SJCRH30 (cell line): ENCODE measurements around the gene DHX29. TPM values are rescaled to one million over a fixed set of nuclear protein-coding genes. Genes with fewer than 3 reads are reported as not detected.
"Not testable (repeated sequence)": the region's sequence is repeated elsewhere in the genome, so short reads cannot be mapped to it uniquely, and the experiment has no call there.

ENCODE experiments used
- DNase-seq, 2 experiments: peaks; one replicate each; pipeline ENCODE4 v3.0.0-alpha.2; 2015 to 2020
- H3K27ac ChIP-seq: fragments of 250-450 bp; sonication (Bioruptor Pico); 2 replicates; pipeline ENCODE4 v1.5.1; 2020; ENCODE audit warnings: mild to moderate bottlenecking, moderate library complexity
- H3K27me3 ChIP-seq: fragments of 250-450 bp; sonication (Bioruptor Pico); 2 replicates; pipeline ENCODE4 v1.5.1; 2020; ENCODE audit warnings: mild to moderate bottlenecking, moderate library complexity
- H3K36me3 ChIP-seq: fragments of 250-450 bp; sonication (Bioruptor Pico); 2 replicates; pipeline ENCODE4 v1.5.1; 2020; ENCODE audit warnings: mild to moderate bottlenecking, moderate library complexity
- H3K4me1 ChIP-seq: fragments of 250-450 bp; sonication (Bioruptor Pico); 2 replicates; pipeline ENCODE4 v1.5.1; 2020; ENCODE audit warnings: mild to moderate bottlenecking, moderate library complexity
- H3K4me3 ChIP-seq: fragments of 250-450 bp; sonication (Bioruptor Pico); 2 replicates; pipeline ENCODE4 v1.5.1; 2020; ENCODE audit warnings: mild to moderate bottlenecking, moderate library complexity
- H3K9me3 ChIP-seq: fragments of 250-450 bp; sonication (Bioruptor Pico); replicated peaks from 2 replicates; pipeline ENCODE4 v1.5.1; 2020; ENCODE audit warnings: mild to moderate bottlenecking, moderate library complexity
- total RNA-seq: library from RNA; depleted of rRNA; stranded (reverse); fragments of >200 nt; shearing (Covaris generic); gene quantifications from 2 replicates; pipeline ENCODE4 v1.2.3, GENCODE V29; 2014

DHX29 gene
- total RNA-seq, 1 experiment from 2014 or later: 41.3 TPM

DNA sequence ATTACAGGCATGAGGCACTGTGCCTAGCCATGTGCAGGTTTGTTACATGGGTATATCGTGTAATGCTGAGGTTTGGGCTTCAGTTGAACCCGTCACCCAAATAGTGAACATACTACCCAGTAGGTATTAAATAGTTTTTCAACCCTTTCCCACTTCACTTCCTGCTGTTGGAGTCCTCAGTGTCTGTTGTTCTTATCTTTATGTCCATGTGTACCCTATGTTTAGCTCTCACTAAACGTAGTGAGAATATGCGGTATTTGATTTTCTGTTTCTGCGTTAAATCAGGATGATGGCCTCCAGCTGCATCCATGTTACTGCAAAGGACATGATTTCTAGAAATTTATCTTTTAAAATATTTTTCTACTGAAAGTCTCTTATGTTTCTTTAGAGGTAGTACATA, 18.1 kb upstream of the DHX29 start:
- H3K4me1 ChIP-seq: 0 out of 2 replicates have a peak, but pooled peaks cover 1% of the 10 kb centered on the region
- no peak overlapping the region for H3K27ac ChIP-seq
- no peaks in the 10 kb centered on the region for H3K9me3 ChIP-seq
- H3K4me3 ChIP-seq: no peak overlapping the region
- H3K27me3 ChIP-seq: no peaks in the 10 kb centered on the region
- H3K36me3 ChIP-seq: peaks cover 26% of the 10 kb centered on the region
- DNase-seq: no peak

DNA sequence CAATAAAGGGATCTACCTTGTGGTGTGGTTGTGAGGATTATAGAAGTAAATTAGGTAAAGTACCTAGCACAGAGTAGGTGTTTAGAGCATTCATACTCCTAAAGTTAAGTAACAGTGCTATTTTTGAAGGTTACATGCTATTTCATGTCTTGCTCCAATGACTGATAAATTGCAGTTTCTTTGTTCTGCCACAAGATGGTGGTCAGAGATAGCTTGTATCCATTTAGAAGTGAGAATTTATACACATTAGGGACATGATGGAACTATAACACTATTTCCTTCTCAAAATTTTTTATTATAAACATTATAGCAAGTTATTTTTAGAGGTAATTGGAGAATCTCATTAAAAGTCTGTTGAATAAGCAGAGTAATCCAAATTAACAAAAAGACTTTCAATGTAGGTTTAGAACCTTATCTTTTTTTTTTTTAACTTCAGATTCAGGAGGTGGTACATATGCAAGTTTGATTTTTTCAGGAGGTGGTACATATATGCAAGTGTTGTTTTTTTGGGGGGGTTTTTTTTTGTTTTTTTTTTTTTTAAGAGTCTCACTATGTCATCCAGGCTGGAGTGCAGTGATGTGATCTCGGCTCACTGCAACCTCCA, 17.4 kb upstream of the DHX29 start:
- H3K9me3 ChIP-seq: no peaks in the 10 kb centered on the region
- no peak overlapping the region for H3K27ac ChIP-seq
- H3K27me3 ChIP-seq: no peaks in the 10 kb centered on the region
- 0 out of 2 replicates have a peak, but pooled peaks cover 5% of the 10 kb centered on the region for H3K4me1 ChIP-seq
- DNase-seq: peak in 1 of 2 experiments; percentile 63
- no peak overlapping the region for H3K4me3 ChIP-seq
- H3K36me3 ChIP-seq: peaks cover 25% of the 10 kb centered on the region

GRCh38 chr5:55324006-55324405, 16.5 kb upstream of the DHX29 start:
- no peak overlapping the region for H3K4me3 ChIP-seq
- H3K27me3 ChIP-seq: no peaks in the 10 kb centered on the region
- H3K36me3 ChIP-seq: peaks cover 19% of the 10 kb centered on the region
- H3K27ac ChIP-seq: no peak overlapping the region
- 0 out of 2 replicates have a peak, but pooled peaks cover 5% of the 10 kb centered on the region for H3K4me1 ChIP-seq
- H3K9me3 ChIP-seq: no peaks in the 10 kb centered on the region
- no peak for DNase-seq

DNA sequence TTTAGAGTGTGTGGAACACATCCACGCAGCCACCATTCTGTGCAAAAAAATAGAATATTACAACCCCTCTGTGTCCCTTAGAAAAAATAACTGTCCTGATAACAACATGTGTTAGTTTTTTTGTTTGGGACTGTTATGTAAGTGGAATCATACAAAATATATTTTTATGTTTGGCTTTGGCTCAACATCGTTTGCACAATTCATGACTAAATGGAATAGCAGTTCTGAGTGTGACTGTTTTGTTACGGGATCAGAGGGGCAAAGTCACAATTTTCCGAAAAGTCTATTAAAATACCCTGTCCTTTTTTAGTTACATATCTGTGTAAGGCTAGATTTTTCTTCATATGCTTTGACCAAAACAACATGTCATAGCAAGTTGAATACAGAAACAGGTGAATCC, 13.1 kb upstream of the DHX29 start:
- Histone ChIP-seq H3K27me3 (no peaks in the 10 kb centered on the region), H3K27ac (no peak overlapping the region), H3K9me3 (peaks cover 8% of the 10 kb centered on the region; the same call in 1 of the 2 replicates), H3K4me1 (peaks cover 11% of the 10 kb centered on the region; the same call in 1 of the 2 replicates), H3K36me3 (peaks cover 19% of the 10 kb centered on the region), H3K4me3 (no peak overlapping the region)
- no peak for DNase-seq

GRCh38 chr5:55319491-55319890, 12.0 kb upstream of the DHX29 start:
- Histone ChIP-seq H3K4me1 (peaks cover 11% of the 10 kb centered on the region; the same call in 1 of the 2 replicates), H3K9me3 (peaks cover 8% of the 10 kb centered on the region; the same call in 1 of the 2 replicates), H3K27ac (no peak overlapping the region), H3K4me3 (no peak overlapping the region), H3K36me3 (peaks cover 13% of the 10 kb centered on the region), H3K27me3 (no peaks in the 10 kb centered on the region)
- DNase-seq: no peak

DNA sequence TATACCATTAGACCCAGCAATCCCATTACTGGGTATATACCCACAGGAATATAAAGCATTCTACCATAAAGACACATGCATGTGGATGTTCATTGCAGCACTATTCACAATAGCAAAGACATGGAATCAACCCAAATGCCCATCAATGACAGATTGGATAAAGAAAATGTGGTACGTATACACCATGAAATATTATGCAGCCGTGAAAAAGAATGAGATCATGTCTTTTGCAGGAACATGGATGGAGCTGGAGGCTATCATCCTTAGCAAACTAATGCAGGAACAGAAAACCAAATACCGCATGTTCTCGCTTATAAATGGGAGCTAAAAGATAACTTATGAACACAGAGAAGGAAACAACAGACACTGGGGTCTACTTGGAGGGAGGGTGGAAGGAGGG, 10.7 kb upstream of the DHX29 start:
- H3K27me3 ChIP-seq: not testable (repeated sequence)

GRCh38 chr5:55316837-55317236, 9.3 kb upstream of the DHX29 start:
- Histone ChIP-seq H3K4me1 (peaks cover 11% of the 10 kb centered on the region; the same call in 1 of the 2 replicates), H3K36me3 (peaks cover 14% of the 10 kb centered on the region), H3K9me3 (peaks cover 8% of the 10 kb centered on the region; the same call in 1 of the 2 replicates), H3K4me3 (no peak overlapping the region), H3K27ac (no peak overlapping the region), H3K27me3 (no peaks in the 10 kb centered on the region)
- DNase-seq: no peak

More for the DNA sequence above, 10.7 kb upstream of the DHX29 start:
- H3K4me3 ChIP-seq, H3K9me3 ChIP-seq, DNase-seq, H3K27ac ChIP-seq: not testable (repeated sequence)
- Histone ChIP-seq H3K4me1 (peaks cover 11% of the 10 kb centered on the region; the same call in 1 of the 2 replicates), H3K36me3 (peaks cover 13% of the 10 kb centered on the region)

GRCh38 chr5:55316289-55316688, 8.8 kb upstream of the DHX29 start:
- Histone ChIP-seq H3K4me1 (peaks cover 11% of the 10 kb centered on the region; the same call in 1 of the 2 replicates), H3K4me3 (no peak overlapping the region), H3K9me3 (peaks cover 8% of the 10 kb centered on the region; the same call in 1 of the 2 replicates), H3K27me3 (no peaks in the 10 kb centered on the region), H3K36me3 (peaks cover 16% of the 10 kb centered on the region), H3K27ac (no peak overlapping the region)
- peak; percentile 7 to 14 for DNase-seq

DNA sequence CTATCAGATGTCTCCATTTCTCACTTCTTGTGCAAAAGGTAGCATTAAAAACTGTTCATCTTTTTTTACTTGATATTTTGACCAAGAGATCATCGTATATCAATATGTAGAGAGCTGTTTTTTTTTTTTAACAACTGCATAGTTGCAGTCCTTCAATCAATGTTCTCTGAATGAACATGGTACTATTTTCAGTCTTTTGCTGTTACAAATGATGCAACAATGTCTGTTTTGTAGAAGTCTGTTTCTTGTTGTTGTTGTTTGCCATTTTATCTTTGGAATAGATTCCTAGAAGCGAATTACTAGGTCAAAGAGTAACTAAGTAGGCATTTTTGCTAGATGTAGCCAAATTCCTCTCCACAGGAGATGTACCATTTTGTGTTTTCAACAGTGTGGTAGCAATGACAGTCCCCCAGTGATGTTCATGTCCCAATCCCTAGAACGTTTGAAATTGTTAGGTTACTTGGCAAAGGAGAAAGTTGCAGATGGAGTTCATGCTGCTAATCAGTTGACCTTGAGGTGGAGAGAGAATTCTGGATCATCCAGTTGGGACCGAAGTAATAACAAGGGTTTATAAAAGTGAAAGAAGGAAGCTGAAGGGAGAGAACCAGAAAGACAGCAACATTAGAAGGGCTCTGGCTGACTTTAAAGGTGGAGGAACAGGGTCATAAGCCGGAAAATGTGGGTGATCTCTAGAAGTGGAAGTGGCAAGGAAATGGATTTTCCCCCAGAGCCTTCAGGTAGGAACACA, 6.5 kb upstream of the DHX29 start:
- no peak for DNase-seq
- no peak overlapping the region for H3K4me3 ChIP-seq
- H3K27ac ChIP-seq: no peak overlapping the region
- no peaks in the 10 kb centered on the region for H3K27me3 ChIP-seq
- peaks cover 8% of the 10 kb centered on the region; the same call in 1 of the 2 replicates for H3K9me3 ChIP-seq
- peaks cover 18% of the 10 kb centered on the region for H3K36me3 ChIP-seq
- H3K4me1 ChIP-seq: peaks cover 6% of the 10 kb centered on the region; the same call in 1 of the 2 replicates

GRCh38 chr5:55308254-55308836, 851 bp upstream of the DHX29 start:
- Histone ChIP-seq H3K27me3 (no peaks in the 10 kb centered on the region), H3K9me3 (no peaks in the 10 kb centered on the region), H3K36me3 (0 out of 2 replicates have a peak, but pooled peaks cover 12% of the 10 kb centered on the region), H3K4me3 (peak overlapping the region; percentile 90), H3K4me1 (peaks cover 15% of the 10 kb centered on the region), H3K27ac (peak overlapping the region; percentile 93)
- DNase-seq: peak in 1 of 2 experiments; percentile 6

DNA sequence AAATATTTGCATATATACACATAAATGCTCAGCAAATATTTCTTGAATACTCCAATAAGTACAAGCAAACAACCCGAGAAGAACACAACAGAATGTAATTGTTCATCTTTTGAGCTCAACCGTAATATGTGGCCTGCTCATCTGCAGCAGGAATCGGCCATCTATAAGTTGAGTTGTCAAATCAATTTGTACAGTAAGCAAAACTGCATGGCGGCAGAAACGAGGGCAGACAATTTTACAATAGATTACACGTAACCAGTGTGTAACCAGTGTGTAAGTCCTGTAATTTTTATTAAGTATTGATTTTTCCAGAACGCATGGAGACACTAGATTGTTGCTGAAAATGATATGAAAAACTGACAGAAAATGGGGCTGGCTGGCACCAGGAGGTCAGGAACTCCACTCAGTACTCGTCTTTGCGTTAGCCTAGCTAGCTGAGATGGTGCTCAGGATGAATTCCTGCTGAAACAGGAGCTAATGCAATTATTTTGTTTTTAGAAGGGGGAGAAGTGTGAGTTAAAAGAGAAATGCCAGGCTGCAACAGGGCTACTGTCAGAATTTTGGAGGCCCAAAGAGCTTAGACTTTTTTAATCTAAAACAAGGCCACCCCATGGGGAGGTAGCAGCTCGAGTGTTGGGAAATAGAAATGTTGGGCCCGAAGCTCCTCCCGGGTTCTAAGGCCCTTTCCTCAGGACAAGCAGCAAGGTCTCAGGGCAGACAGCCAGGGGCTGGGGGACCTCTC, 682 bp downstream of the DHX29 start:
- Histone ChIP-seq H3K36me3 (0 out of 2 replicates have a peak, but pooled peaks cover 9% of the 10 kb centered on the region), H3K4me3 (peak overlapping the region; percentile 90), H3K9me3 (no peaks in the 10 kb centered on the region), H3K4me1 (peaks cover 15% of the 10 kb centered on the region), H3K27ac (peak overlapping the region; percentile 93), H3K27me3 (no peaks in the 10 kb centered on the region)
- peak in 1 of 2 experiments; percentile 36 for DNase-seq

GRCh38 chr5:55305345-55305744, 2.1 kb downstream of the DHX29 start:
- Histone ChIP-seq H3K36me3 (peaks cover 11% of the 10 kb centered on the region), H3K27ac (no peak overlapping the region), H3K4me3 (no peak overlapping the region), H3K9me3 (no peaks in the 10 kb centered on the region), H3K4me1 (peaks cover 15% of the 10 kb centered on the region), H3K27me3 (no peaks in the 10 kb centered on the region)
- no peak for DNase-seq

DNA sequence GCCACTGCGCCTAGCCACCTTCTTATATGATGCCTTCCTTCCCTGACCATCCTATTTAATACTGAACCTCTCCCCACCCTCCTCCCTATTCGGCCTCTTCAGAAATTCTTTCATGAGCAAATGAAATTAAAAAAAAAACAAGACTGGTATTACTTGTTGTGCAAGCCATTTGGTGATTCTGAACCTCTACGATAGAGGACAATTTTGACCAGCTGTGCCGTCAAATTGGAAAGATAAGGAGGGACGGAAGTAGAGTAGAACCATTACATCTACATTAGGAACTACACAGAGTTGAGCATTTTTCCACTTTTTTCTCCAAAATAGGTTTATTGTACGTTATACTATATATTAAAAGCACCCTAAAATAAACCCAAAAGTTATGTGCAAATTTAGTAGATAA, 2.9 kb downstream of the DHX29 start:
- DNase-seq: no peak
- no peaks in the 10 kb centered on the region for H3K27me3 ChIP-seq
- no peaks in the 10 kb centered on the region for H3K9me3 ChIP-seq
- no peak overlapping the region for H3K27ac ChIP-seq
- H3K4me1 ChIP-seq: peaks cover 15% of the 10 kb centered on the region
- H3K36me3 ChIP-seq: peaks cover 11% of the 10 kb centered on the region
- H3K4me3 ChIP-seq: no peak overlapping the region

DNA sequence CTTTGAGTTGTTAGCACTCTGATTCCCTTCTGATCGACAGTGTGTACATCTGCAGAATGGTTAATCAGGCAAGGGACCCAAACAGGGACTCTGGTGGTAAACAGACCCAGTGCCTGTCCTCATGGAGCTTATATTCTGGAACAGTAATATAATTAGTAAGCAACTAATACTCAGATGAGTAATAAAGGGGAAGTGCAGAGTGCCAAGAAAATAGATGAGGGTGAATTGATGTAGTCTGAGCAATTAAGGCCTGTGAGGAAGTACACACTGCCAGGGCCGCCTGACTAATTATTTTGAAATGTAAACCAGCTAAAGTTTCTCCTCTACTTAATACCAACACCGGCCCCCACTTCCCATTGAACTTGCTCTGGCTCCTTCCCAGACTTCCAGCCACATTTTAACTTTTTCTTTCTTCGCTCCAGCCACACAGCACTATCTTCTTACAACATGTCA, 4.2 kb downstream of the DHX29 start:
- Histone ChIP-seq H3K4me3 (no peak overlapping the region), H3K4me1 (peaks cover 15% of the 10 kb centered on the region), H3K27ac (no peak overlapping the region), H3K36me3 (peaks cover 11% of the 10 kb centered on the region), H3K27me3 (no peaks in the 10 kb centered on the region), H3K9me3 (no peaks in the 10 kb centered on the region)
- no peak for DNase-seq
